NCI-H1092 (cell line): ENCODE measurements around the gene CEP55.
A peak's percentile ranks its signal among the peaks of the same experiment; 100 is the strongest.

Experiments used
- DNase-seq: peaks from one replicate; lab custom pipeline; 2025; lab: John Stamatoyannopoulos, UW

The CEP55 gene

DNA sequence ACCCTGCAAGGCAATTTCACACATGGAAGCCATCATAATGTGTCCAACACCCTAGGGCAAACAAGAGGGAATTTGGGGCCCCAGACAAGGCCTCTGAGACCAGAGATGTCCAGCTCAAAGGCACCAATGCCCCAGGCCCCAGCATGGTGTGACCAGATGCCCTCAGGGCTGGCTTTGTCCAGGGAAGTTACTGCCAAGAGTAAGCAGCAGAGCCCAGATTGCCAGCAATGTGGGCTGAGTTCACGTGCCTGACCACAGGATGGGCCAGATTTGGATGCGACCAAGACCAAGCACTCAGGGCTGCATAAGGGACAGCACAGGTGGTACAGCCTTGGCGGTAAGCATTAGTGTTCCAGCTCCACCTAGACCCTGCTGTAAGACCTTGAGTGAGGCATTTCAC is 27.0 kb upstream of the CEP55 start:
- no peak for DNase-seq

DNA sequence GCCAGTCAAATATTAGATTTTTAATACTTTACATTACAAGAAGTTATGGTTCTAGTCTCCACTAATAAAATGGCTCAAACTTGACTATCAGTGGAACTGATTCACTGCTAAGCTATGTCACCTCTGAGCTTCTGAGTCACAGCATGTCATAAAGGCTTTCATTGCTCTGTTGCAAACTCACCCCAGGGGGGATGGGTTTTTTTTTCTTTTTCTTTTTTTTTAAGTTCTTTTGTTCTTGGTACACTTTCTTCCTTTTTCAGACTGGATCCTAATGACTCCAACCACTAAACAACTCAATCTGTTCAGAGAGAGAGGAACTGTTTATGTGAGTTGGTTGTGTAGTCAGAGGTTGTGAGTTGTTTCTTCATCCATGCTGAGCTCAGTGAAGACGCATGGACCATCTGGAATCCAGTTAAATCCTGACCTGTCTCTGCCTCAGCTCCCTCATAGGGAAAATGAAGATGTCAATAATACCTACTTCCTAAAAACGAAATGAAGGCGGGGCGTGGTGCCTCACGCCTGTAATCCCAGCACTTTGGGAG is 25.2 kb upstream of the CEP55 start:
- no peak for DNase-seq

DNA sequence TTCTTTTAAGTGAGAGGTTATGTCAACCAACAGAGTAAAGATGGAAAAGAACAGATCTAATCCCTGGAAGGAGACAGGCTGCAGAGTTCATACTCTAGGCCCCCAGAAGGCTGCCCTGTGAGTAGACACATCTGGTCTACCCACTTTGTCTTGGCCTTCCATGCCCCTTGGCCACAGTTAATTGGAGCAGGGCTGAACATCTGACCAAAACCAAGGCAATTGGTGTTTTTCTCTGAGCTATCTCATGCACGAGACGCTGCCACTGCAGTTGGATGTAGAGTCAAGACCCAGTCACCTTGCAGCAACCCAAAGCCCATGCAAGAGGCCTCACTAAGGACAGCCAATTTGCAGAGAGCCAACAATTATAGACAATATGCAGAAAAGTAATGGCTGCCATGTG is 23.3 kb upstream of the CEP55 start:
- no peak for DNase-seq

DNA sequence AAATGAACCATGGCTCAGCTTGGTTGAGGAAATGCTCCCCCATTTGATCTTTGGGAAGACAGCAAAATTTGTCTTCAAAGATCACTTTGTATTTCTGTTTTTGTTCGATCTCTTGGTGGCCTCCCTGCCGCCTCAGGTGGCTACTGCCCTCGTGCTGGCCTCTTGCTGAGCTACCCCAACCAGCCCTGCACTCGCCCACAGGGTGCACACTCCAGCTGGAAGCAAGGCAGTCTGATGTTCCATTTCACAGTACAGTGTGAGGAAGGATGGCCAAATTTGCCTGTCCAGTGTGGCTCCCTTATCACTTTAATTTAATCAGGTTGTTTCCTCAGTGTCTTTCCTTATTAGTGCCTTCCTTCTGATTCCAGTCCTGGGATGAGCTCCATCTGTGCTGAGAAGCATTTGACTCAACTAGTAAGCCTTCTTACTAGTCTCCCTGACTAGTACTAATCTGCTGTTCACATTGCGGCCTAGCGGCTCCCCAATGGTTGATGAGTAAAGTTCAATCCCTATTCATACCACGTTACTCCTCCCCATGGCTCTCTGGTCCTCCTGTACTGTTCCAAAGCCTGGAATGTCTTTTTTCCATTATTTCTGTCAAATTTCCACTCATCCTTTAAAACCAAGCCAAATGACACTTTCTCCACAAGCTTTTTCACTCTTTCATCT is 22.5 kb upstream of the CEP55 start:
- no peak for DNase-seq

DNA sequence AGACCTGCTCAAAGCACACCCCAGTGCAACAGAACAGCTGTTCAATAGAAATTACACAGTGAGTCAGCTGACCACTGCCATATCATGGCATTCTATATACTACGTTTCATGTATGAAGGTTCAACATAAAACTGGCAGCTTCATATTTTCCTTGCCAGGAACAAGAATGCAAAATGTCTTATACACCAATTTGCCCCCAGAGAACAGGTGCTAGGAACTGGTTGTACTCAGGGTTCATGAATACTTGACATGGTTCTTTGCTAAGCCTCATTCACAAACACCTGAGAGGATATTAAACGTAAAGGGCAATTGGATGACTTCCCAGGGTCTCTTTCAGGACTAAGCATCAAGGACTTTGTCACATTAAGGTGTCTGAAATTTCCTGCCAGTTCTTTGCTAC is 21.2 kb upstream of the CEP55 start:
- DNase-seq: no peak

DNA sequence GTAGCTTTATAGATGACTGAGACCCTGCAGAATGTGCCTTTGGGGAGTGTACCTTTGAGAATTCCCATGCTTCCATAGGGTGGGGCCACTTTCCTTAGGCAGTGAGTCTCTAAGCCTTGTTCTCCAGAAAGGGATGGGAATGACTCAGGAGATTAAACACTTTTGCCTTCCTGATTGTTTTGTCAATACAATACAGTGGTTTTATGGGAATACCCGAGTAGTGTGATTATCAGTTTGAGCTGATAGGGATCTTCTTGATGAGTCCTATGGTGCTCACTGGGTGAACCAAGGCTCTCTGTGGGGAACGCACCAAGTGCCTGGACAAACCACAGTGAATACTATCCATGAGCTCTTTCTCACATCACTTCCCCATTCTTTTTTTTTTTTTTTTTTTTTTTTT is 20.5 kb upstream of the CEP55 start:
- DNase-seq: no peak

DNA sequence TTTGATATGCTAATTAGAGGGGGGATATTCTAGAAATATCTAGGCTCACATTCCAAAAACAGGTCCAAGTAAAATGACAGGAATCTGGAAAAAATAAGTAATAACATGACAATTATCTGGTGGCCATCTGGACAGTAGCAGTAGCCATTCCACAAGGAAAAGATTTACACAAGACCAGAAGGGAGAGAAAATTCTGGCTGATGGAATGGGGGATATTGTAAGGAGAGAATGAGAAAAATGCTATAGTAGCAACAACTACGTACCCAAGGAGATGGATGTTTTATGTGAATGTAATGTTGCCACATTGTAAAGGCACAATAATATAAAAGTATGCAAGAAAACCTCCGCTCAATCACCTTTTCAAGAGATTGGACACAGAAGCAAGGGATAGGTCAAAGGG is 19.7 kb upstream of the CEP55 start:
- no peak for DNase-seq

DNA sequence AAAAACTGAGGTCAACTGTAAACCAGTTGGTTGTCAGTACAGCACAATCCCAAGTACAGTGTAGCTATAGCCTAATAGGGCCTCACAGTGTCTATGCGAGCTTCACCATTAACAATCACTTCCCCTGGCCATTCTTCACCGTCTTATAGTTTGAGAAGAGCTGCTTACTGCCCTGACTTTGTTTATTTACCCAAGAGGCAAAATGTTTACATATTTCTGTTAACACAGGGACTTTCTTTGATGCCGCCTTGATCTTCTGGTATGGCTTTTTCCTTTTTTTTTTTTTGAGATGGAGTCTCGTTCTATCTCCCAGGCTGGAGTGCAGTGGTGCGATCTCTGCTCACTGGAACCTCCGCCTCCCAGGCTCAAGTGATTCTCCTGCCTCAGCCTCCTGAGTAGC is 17.5 kb upstream of the CEP55 start:
- no peak for DNase-seq

DNA sequence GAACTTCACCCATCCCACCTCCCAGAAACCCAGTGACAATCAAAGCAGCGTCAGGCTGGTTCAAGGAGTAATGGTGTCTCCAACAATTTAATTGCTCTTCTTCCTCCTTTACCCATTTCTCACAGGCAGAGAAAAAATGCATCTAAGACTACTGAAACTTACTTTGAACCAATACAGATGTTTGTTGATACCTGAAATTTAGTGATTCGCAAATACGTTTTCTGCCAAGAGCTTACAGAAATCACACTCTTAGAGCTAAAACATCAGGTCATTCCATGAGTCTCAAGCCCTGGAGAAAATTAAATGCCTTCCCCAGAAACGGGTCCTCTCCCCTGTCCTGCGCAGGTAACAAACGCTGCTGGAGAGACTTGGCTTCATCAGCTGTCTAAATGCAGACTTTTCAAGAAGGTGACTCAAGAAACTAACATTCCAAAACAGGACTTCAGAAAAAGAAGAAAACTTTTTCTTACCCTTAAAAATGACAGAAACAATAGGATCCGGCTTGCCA is 14.7 kb upstream of the CEP55 start:
- DNase-seq: no peak

DNA sequence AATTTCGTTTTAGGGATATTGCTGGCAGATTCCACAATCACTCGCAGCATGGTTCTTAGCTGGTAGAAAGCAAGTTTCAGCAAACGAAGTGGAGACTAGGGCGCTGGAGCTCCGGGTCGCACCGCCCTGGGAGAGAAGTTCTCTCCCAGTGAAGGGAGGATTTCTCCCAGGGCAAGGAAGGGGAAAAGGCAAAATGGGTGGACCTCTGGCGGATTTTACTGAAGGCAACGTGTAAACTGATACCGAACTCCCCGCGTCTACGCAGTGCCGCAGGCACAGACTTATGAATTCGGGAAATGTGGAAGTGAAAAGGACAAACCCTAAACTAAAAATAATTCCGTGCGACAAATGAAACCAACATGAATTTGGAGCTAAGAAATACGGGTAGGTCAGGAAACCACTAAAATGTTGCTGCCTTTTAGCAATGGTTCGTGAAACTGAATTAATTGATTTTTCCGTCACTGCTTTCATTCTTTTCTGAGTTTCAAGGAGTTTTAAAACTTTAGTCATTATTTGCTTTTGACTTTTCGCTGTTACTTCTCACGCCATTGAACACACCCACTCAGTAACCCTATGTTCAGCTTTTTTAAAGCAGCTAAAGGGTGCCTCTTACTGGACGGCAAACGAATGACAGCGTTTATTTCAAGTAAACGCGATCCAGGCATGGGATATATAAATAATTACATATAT is 14.1 kb upstream of the CEP55 start, which contains the start of gene MYOF:
Gene MYOF, minus strand, starts transcription at position 190 of the 690 bp plus-strand sequence. Its CDS starts 140 bp downstream, at position 50.
- DNase-seq: peak; percentile 17

DNA sequence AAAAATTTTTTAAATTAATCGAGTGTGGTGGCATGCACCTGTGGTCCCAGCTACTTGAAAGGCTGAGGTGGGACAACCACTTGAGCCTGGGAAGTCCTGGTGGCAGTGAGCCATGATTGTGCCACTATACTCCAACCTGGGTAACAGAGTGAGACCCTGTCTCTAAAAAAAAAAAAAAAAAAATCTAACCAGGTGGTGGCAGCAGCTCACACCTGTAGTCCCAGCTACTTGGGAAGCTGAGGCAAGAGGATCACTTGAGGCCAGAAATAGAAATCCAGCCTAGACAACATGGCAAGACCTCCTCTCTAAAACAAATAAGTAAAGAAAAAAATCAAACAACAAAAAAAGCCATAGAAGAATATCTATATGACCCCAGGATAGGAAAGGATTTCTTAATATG is 10.7 kb upstream of the CEP55 start:
- no peak for DNase-seq

DNA sequence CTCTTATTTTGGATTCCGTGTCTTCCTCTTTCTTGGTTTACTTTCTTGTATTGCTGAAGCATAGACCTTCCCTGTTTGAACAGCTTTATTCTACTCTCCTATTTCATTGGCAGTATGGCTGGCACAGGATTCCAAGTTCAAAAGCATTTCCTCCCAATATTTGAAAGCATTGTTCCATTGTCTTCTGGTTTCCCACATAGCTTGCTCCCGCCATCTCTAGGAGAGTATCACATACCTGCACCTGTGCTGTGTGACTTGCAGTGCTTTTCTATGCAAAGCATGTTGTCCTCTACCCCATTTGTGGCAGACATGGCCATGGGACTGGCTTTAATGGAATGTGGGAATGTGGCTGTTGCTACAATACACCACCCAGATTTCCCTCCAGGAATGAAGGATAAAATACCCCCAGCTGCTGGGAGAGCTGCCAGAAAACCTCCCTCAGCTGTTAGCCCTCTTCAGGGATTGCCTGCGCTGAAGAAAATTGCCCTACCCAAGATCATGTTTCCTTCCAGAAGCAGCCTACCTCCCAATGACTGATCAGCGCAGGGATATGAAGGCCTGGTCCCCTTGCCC is 7.4 kb upstream of the CEP55 start:
- no peak for DNase-seq

DNA sequence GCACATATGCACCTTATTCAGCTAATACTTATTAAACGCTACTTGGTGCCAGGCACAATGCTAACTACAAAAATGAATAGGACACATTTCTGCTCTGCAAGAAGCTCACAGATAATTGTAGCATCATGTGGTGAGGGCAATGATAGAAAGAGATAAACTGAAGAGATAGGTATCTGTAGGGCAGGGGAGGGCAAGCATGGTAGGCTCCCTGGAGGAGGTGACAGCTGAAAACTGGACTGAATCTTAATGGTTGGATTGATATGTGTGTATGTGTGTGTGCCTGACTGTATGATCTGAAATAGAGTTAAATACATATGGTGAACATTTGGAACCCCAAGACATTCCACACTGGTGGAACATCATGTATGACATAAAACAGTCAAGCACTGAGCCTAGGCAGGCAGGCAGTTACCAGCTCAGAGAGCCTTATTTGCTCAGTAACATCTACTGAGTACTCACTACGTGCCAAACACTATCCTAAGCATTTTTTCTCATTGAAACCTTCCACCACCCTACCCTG is 4.8 kb upstream of the CEP55 start:
- DNase-seq: no peak

DNA sequence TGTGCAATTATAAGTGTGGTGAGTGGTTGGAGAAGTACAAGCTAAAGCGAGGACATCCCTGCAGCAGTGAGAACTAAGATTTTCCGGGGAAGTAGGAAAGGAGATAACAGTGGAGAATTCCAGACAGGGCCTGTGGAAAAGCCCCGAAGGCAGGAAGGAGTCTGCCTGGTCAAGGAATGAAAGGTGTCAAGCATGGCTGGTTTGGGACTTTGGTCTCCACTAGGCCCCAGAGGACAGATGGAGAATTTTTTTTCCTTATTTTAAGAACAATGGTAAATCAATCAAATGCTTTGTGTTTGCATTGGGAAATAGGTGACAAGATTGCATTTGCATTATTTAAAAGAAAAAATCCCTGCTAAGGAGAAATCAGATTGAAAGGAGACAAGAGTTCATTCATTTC is 3.2 kb upstream of the CEP55 start:
- DNase-seq: no peak

DNA sequence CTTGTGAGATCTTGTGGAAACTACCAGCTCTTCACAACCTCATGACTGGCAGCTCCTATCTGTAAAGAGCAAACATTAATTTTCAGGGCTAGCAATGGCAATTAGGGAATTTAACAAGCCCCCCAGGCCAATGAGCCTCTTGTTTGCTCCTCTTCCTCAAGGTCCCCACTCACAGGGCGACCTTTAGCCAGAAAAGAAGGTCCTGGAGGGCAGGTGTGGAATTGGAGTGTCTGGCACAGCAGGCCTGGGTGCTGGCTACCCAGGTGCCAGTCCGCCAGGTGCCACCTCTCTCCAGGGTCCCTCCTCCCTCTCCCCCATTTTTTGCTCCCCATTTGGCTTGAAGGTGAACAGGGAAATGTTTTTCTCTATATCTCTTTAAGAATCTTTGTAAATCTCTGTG is 1.9 kb upstream of the CEP55 start:
- DNase-seq: no peak

DNA sequence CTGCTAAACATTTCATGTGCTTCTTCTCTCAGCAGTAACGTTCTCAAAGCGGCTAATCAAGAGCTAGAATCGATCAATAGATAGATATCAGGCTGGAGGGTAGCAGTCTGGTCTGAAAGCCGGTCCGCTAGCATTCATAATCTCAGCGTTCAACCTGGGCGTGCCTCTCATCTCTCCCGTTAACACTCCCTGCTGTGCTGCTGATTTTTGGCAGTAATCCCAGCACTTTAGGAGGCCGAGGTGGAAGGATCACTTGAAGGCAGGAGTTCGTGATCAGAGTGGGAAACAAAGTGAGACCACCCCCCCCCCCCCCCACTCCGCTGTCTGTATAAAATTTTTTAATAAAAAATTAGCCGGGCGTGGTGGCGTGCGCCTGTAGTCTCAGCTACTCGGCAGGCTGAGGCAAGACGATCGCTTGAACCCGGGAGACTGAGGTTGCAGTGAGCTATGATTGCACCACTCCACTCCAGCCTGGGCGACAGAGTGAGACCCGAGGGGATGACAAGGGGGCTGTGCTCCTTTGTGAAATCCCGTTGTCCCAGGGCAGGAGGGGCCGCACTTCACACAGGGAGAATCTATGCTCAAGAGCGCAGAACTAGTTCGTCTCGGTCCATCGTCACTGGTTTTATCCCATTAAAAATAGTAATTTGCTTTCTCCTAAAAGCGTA is 624 bp upstream of the CEP55 start:
- peak; percentile 33 for DNase-seq

DNA sequence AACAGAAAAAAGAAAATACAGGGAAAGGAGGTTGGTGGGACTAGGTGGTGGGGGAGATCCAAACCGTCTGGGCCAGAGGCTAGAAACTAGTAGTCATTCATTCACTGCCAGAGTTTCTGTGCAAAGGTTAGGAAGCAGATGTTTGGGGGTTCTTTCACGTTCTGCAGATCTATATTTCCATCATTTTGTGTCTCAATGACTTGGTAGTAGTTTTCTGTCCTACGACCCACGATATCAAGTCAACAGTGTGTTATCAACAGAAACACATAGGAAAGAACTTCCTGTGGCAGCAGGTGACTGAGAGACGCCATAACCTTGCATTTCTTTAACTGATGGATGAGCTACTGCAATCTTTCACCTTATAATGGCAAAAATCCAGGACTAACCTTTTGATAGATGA is 1.8 kb downstream of the CEP55 start:
- DNase-seq: no peak

DNA sequence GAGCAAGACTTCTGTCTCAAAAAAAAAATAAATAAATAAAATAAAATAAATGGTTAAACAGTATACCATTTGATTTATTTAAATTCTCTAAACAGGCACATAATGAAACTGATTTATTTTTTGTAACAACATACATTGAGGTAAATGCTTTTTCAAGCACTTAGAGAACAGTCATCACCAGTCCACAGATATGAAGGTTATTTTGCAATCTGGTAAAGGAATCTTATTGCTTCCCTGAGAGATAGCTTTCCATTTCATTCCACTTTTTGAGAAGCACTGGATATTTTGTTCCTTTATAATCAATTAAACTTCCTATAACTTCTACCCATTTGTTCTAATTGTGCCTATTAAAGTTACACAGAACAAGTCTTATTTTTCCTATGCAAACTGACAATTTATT is 5.2 kb downstream of the CEP55 start:
- DNase-seq: no peak

DNA sequence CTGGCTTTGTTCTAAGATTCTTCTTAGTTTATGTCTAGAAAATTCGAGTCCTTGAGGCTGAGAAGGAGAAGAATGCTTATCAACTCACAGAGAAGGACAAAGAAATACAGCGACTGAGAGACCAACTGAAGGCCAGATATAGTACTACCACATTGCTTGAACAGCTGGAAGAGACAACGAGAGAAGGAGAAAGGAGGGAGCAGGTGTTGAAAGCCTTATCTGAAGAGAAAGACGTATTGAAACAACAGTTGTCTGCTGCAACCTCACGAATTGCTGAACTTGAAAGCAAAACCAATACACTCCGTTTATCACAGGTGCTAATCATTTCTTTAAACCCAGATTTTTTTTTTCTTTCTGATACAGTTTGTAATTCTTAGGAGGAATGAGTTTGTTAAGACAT is 6.7 kb downstream of the CEP55 start:
- no peak for DNase-seq

DNA sequence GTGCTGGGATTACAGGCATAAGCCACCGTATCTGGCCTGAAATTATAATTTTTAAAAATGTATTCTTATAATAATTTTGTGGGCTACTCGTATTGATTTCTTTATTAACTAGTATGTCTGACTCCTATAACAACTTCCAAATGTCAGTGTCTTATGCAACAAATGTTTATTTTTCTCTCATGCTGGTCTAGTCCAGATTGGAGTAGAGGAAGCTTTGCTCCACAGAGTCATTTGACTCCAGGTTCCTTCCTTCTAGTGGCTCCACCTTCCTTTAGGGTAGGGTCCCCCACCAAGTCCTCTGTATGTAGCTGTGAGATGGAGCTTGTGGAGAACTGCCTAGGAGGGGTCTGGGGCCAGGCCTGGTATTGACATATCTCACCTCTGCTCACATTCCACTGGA is 8.7 kb downstream of the CEP55 start:
- DNase-seq: no peak

DNA sequence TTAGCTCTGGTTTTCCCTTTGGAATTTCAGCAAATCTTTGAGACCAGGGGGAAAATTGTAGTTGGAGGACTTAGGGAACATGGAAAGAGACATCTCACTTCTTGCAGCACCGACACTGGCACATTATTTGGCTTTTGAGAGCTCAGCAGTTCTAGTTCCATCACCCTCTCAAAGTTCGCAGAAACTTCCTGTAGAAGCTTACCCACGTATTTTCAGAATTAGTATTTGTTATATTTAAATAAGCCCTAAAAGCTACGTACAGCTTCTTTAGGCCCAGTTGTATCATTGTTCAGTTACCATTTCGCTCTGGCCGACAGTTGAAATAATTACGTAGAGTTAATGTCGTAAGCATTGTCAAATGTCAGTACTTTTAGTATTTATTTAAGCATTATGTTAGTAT is 13.4 kb downstream of the CEP55 start:
- no peak for DNase-seq

DNA sequence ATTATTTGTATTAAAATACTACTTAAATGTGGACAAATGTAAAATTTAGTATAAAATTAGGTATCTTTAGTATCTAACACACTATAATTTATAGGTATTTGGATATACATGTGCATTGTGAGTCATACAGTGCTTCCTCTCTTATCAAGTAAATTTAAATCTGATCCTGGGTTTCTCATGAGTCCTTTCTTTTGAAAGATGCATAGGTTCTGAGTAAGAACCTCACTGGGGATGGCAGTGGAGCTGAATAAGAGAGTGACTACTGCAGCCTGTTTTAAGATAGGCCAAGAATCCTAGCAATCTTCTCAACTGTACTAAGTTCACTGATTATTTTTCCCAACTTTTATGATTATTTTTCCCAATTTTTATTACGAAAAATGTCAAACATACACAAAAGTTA is 16.2 kb downstream of the CEP55 start:
- no peak for DNase-seq
